Activated gamma-delta T cell (primary cell): ENCODE results near the gene FAM50A.
"Not testable (repeated sequence)": the region's sequence is repeated elsewhere in the genome, so short reads cannot be mapped to it uniquely, and the experiment has no call there.

Experiments used
- DNase-seq: peaks from one replicate; lab custom pipeline; 2025; lab: John Stamatoyannopoulos, UW
- total RNA-seq, 2 donors: gene quantifications; one replicate each; lab custom pipeline; 2026; lab: John Stamatoyannopoulos, UW

FAM50A gene
- 77.1 to 87.8 reads per million in 2 donors for total RNA-seq

GRCh38 chrX:154443992-154444754 is at the start of gene FAM50A:
Gene FAM50A (plus strand): TSS chrX:154444141. CDS start chrX:154444236, 95 bp downstream.
- peak; percentile 69 for DNase-seq

- not testable (repeated sequence) for DNase-seq
Measured at GRCh38 chrX:154396363-154396762, 47.6 kb upstream of the FAM50A start.

- peak; percentile 33 for DNase-seq
Measured at GRCh38 chrX:154396973-154397887, 46.7 kb upstream of the FAM50A start.

- DNase-seq: peak; percentile 80
Measured at GRCh38 chrX:154397888-154398667, 45.9 kb upstream of the FAM50A start, which contains the start of gene RPL10. Gene RPL10 (plus strand): TSS chrX:154398377. CDS start chrX:154398520, 143 bp downstream.

GRCh38 chrX:154398668-154399526 is 45.0 kb upstream of the FAM50A start:
- peak; percentile 40 for DNase-seq

GRCh38 chrX:154399527-154400368 is 44.2 kb upstream of the FAM50A start:
- DNase-seq: no peak

- not testable (repeated sequence) for DNase-seq
Measured at GRCh38 chrX:154400369-154400817, 43.5 kb upstream of the FAM50A start.

GRCh38 chrX:154401045-154401799 is 42.7 kb upstream of the FAM50A start:
- no peak for DNase-seq

GRCh38 chrX:154401918-154402621 is 41.9 kb upstream of the FAM50A start:
- no peak for DNase-seq

- DNase-seq: no peak
Measured at GRCh38 chrX:154402622-154403127, 41.3 kb upstream of the FAM50A start.

- DNase-seq: no peak
Measured at GRCh38 chrX:154403192-154403591, 40.7 kb upstream of the FAM50A start.

- no peak for DNase-seq
Measured at GRCh38 chrX:154403858-154404257, 40.1 kb upstream of the FAM50A start.

- no peak for DNase-seq
Measured at GRCh38 chrX:154404625-154405192, 39.2 kb upstream of the FAM50A start.

- DNase-seq: no peak
Measured at GRCh38 chrX:154408659-154409221, 35.2 kb upstream of the FAM50A start.

GRCh38 chrX:154409222-154409871 is 34.6 kb upstream of the FAM50A start, which contains the start of gene DNASE1L1:
Gene DNASE1L1 (minus strand): TSS chrX:154409254. CDS start chrX:154405568, 3,686 bp downstream.
- peak; percentile 35 for DNase-seq

GRCh38 chrX:154411981-154412340 is 32.0 kb upstream of the FAM50A start:
- DNase-seq: no peak

- no peak for DNase-seq
Measured at GRCh38 chrX:154412468-154412867, 31.5 kb upstream of the FAM50A start.
